ENCODE data around the gene LRRC3.

The LRRC3 gene

GRCh38 chr21:44477712-44478111, 22.4 kb downstream of the LRRC3 start:
- no peak for DNase-seq (ENCODE audit: low read depth in 1 of 2, low spot score in 1 of 2)

DNA sequence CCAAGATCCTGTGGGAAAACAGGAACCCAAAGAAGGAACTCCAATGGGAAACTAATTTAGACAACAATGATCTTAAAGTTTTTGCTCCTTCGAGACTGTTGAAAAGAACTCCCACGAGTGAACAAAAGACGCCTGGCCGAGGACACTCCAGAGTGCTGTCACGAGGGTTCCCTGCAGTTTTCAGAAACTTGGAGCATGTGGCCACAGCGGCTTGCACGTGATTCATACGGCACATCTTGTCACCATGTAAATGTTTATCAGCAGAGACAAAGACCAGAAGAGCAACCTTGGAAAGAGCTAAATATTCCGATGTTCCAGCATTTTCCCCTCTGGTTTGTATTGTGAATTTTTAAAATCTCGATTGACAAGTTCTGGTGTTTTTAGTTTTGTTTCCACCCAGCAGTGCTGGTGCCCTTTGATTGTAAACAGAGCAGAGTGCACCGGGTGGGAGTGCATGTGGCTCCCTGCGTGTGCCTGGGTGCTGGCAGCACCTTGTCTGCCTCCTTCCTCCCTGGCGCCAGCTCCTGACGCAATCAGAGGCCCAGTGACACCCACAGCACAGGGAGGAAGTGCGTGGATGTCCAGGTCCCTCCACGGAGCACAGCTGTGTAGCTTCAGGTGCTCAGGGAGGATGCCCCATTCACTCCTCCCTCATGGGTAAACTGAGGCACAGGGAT, 23.0 kb downstream of the LRRC3 start:
- DNase-seq (ENCODE audit: low read depth in 1 of 2, low spot score in 1 of 2): no peak

- DNase-seq (ENCODE audit: low read depth in 1 of 2, low spot score in 1 of 2): no peak
These were observed 23.5 kb downstream of the LRRC3 start for GRCh38 chr21:44478801-44479167.

- DNase-seq (ENCODE audit: low read depth in 1 of 2, low spot score in 1 of 2): peak in 1 of 2 donors; percentile 22
These were observed 24.4 kb downstream of the LRRC3 start for GRCh38 chr21:44479556-44480199.

DNA sequence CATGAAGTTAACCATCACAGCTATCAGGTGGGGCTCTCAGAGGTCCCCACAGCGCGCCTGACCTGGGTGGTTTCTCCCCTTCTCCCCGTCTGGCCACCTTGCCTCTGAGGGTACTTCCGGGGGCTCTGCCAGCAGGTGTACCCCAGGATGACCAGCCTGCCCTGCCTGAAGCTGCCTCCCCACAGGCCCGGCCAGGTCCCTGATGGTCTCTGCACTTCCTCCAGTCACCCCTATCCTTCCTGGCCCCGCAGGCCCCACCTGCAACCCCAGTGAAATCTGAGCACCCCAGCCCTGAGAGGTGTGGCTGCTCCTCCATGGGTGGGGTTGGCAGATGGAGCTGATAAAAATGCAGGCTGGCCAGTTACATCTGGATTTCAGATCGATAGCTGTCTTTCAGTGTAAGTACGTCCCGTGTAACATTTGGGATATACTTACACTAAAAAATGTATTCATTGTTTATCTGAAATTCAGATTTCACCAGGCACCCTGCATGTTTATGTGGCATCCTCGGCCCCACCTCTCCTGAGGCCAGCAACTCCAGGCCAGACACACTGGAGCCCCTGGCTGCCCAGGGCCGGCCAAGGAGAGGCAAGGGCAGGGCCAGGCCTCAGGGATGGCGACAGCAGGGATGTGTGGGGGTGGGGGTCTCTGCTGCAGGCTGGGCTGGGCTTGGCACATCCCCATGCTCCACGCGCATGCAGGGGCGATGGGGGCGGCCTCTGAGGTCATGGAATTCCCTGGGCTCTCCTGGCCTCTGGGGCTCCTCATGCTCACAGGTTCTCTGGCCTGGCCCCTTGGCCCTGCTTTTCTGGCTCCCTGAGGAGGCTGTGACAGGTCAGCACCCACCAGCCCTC, 25.1 kb downstream of the LRRC3 start:
- DNase-seq (ENCODE audit: low read depth in 1 of 2, low spot score in 1 of 2): no peak

DNA sequence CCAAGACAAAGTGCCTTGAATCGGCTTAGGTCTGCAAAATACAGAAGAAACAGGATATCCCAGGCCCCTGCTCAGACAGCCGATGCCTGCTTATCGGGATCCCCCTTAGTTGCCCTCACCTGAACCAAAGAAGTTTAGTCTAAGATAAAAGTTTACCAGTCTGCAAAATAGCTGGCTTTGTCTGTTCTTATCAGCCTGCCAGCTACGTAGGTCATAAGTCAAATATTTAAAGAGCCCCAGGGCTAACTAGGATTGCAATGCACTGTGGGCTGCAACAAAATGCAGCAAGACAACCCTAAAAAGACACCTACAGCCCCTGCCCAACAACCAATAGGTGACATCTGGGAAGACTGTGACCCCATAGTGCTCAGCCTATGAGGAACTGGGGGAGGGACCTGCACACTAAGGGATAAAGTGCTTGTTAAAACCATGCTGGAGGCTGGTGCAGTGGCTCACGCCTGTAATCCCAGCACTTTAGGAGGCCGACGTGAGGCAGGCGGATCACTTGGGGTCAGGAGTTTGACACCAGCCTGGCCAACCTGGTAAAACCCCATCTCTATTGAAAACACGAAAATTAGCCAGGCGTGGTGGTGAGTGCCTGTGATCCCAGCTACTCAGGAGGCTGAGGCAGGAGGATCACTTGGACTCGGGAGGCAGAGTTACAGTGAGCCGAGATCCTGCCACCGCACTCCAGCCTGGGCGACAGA, 27.4 kb downstream of the LRRC3 start:
- no peak for DNase-seq (ENCODE audit: low read depth in 1 of 2, low spot score in 1 of 2)

DNA sequence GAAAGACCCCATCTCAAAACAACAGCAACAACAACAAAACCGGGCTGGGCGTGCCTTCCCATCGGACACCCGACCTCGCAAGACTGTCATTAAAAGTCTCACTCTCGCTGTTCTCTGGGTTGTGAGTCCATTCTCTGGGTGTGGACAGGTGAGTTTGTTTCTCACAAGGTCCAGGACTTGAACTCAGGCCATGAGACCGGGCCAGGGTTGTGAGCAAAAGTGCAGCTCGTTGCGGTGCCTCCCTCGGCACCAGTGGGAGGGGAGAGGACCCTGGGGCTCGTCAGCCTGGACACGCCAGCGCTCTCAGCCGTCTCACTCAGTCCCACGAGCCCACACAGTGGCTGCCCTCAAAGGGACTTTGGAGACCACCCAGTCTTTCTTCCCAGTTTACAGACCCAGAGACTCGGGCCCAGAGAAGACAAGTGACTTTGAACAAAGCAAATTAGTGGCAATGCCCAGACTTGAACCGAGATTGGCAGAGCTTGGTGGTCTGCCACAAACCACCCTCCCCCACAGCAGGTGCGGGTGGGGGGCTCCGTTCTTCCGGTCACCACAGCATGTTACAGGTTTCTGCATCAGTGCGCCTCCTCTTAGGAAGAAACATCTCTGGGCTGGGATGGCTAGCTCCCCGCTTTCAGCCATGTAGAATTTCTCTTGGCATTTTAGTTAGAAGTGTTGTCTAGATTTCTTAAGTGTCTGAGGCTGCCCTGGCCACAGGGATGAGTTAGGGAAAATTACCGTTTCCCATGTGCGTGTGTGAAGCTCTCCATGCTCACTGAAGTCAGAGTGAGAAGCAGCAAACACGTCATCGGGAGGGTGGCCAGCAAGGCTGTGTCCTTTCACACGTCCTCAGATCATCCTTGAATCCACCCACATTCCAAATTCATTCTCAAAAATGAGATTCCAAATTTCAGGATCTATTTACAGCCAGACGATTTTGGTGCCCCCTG, 28.3 kb downstream of the LRRC3 start:
- DNase-seq (ENCODE audit: low read depth in 1 of 2, low spot score in 1 of 2): no peak

DNA sequence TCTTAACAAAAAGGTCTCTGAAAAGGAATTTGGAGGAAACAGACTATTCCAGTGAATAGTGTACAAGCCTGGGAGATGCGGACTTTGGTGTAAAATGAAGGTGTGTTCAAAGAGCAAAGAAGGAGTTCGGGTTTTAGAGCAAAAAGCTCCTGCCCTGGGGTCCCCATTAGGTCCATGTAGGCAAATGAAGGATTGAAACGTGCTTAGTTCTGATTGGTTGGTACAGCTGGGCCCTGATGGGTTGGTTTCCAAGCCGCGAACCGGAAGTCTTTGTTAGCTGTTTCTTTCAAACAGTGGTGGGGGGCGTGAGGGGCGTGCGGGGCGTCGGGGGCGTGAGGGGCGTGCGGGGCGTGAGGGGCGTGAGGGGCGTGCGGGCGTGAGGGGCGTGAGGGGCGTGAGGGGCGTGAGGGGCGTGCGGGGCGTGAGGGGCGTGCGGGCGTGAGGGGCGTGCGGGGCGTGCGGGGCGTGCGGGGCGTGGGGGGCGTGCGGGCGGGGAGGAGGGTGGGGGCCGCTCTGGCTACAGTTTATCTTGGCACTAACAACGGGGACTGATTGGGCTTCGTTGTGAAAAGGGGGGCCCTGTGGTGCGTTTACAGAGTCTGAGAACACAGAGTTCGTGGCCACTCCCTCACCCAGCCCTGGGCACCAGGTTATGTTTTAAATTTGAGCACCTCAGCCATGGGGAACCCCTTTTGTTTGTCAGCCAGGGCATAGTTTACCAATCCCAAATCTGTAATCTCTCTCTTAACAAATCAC, 29.4 kb downstream of the LRRC3 start:
- DNase-seq (ENCODE audit: low read depth in 1 of 2, low spot score in 1 of 2): no peak

DNA sequence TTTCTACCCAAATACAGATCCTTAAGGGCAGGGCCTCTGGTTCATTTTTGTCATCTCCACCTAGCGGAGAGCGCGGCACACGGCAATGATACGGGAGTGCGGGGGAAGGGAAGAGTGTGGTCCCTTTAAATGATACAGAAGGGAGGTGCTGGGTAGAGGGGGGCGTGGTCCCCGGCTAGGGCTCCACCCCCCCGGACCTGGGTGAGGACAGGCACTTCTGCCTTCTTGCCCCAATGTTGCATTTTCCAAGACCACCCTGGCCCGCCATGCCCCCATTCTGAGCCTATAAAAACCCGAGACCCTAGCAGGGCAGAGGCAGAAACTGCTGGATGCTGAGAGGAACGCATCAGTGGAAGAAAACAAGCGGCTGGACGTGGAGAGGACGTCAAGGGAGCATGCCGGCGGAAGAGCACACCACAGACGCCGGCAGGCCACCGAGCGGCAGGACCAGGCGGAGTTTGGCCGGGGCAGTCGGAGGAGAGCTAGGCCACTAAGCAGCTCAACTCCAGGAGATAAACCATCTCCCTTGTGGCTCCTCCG, 30.0 kb downstream of the LRRC3 start:
- peak in 1 of 2 donors; percentile 32 for DNase-seq (ENCODE audit: low read depth in 1 of 2, low spot score in 1 of 2)

- no peak for DNase-seq (ENCODE audit: low read depth in 1 of 2, low spot score in 1 of 2)
These were observed 30.5 kb downstream of the LRRC3 start for GRCh38 chr21:44485796-44486195.

GRCh38 chr21:44486302-44486701, 31.0 kb downstream of the LRRC3 start:
- DNase-seq (ENCODE audit: low read depth in 1 of 2, low spot score in 1 of 2): no peak

DNA sequence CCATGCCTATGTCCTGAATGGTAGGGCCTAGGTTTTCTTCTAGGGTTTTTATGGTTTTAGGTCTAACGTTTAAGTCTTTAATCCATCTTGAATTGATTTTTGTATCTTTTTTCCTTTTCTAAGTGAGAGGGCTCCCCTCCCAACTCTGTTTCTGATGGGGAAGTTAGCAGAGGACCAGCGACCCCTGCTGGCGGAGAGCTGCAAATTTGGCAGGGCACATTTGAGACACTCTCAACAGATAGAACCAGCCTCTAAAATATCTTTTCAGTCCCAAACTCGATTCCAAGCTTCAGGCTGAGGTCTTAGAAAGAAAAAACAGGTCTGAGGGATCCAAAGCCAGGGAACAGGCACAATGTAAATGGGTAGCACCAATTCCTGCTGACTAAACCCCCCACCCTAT, 32.5 kb downstream of the LRRC3 start:
- peak in 1 of 2 donors; percentile 30 for DNase-seq (ENCODE audit: low read depth in 1 of 2, low spot score in 1 of 2)

DNA sequence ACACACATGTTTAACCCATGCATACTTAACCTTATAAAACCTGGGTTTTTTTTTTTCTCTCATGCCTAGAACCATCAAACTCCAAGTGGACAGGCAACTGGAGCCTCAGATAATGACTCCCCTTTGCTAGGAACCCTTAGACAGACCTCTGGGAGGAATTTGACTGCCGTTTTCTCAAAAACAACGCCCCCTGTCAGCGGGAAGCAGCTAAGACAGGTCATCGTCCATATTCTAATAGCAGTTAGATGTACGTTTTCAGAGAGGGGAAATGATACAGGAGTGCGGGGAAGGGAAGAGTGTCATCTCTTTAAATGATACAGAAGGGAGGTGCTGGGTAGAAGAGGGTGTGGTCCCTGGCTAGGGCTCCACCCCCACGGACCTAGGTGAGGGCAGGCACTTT, 34.7 kb downstream of the LRRC3 start:
- DNase-seq (ENCODE audit: low read depth in 1 of 2, low spot score in 1 of 2): no peak

- DNase-seq (ENCODE audit: low read depth in 1 of 2, low spot score in 1 of 2): no peak
These were observed 35.1 kb downstream of the LRRC3 start for GRCh38 chr21:44490405-44490804.

GRCh38 chr21:44490816-44491215, 35.5 kb downstream of the LRRC3 start:
- no peak for DNase-seq (ENCODE audit: low read depth in 1 of 2, low spot score in 1 of 2)

- DNase-seq (ENCODE audit: low read depth in 1 of 2, low spot score in 1 of 2): no peak
These were observed 37.5 kb downstream of the LRRC3 start for GRCh38 chr21:44492567-44493385.

DNA sequence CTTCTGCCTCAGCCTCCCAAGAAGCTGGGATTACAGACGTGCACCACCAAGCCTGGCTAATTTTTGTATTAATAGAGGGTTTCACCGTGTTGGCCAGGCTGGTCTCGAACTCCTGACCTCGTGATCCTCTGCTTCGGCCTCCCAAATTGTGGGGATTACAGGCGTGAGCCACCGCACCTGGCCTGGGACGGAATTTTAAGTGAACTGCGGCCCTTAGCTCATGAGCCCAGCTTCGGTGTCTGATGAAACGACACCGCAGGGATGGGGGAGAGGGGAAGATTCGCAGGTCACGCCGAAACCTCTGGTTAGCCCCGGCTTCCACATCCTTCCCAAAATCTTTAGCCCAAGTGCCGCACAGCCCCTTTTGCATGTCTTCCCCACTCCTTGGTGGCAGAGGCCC, 39.1 kb downstream of the LRRC3 start:
- DNase-seq (ENCODE audit: low read depth in 1 of 2, low spot score in 1 of 2): no peak

DNA sequence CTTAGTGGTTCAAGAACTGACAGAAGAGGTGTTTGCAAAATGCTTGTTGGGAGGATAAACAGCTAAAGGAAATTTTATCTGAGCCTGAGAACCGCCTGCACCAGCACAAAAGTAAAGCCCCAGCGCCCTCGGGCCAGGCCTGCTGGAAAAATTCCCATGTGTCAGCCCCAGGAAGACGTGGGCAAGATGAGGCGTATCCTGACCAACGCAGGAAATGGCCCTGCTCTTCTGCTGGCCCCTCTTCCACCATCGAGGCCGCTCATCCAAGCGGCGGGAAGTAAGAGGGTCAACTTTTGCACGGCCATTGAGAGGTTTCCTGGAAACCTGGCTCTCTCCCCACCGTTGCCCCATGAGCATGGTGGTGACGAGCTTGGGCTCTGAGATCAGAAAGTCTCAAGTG, 39.6 kb downstream of the LRRC3 start:
- no peak for DNase-seq (ENCODE audit: low read depth in 1 of 2, low spot score in 1 of 2)
